GM18867 (cell line): ENCODE results near the gene POLR3C.
A peak's percentile ranks its signal among the peaks of the same experiment; 100 is the strongest.
"Not testable (repeated sequence)": the region's sequence is repeated elsewhere in the genome, so short reads cannot be mapped to it uniquely, and the experiment has no call there.

Experiments
- ATAC-seq: cut with Tn5 transposase; IDR thresholded peaks from one replicate; pipeline ENCODE4 v1.9.1; 2021; ENCODE audit warnings: mild to moderate bottlenecking, moderate library complexity; ENCODE audit not compliant: unreplicated experiment

POLR3C gene

GRCh38 chr1:145818095-145818494, 5.9 kb upstream of the POLR3C start:
- ATAC-seq: peak; percentile 42

- ATAC-seq: not testable (repeated sequence)
Observed at GRCh38 chr1:145822779-145823331, 1.1 kb upstream of the POLR3C start.

- ATAC-seq: no peak
Observed at GRCh38 chr1:145824499-145824842, 471 bp downstream of the POLR3C start.

GRCh38 chr1:145826030-145826429, 2.0 kb downstream of the POLR3C start:
- ATAC-seq: no peak

- no peak for ATAC-seq
Observed at GRCh38 chr1:145827966-145828365, 4.0 kb downstream of the POLR3C start.

- ATAC-seq: no peak
Observed at GRCh38 chr1:145828367-145829026, 4.5 kb downstream of the POLR3C start.

GRCh38 chr1:145830810-145831209, 6.8 kb downstream of the POLR3C start:
- not testable (repeated sequence) for ATAC-seq

GRCh38 chr1:145837656-145838055, 13.7 kb downstream of the POLR3C start:
- no peak for ATAC-seq

- no peak for ATAC-seq
Observed at GRCh38 chr1:145843031-145843430, 19.0 kb downstream of the POLR3C start.

GRCh38 chr1:145845144-145845513, 21.1 kb downstream of the POLR3C start:
- ATAC-seq: peak; percentile 71

GRCh38 chr1:145845514-145846161, 21.6 kb downstream of the POLR3C start, which contains the start of gene NUDT17:
Gene NUDT17 (plus strand): TSS chr1:145845630. CDS start chr1:145845641, 11 bp downstream.
- ATAC-seq: peak; percentile 63

- ATAC-seq: no peak
Observed at GRCh38 chr1:145846201-145846612, 22.2 kb downstream of the POLR3C start.

GRCh38 chr1:145847827-145848226, 23.8 kb downstream of the POLR3C start:
- ATAC-seq: no peak

- no peak for ATAC-seq
Observed at GRCh38 chr1:145849356-145850160, 25.6 kb downstream of the POLR3C start.

- no peak for ATAC-seq
Observed at GRCh38 chr1:145855426-145855948, 31.5 kb downstream of the POLR3C start.

GRCh38 chr1:145857170-145857569, 33.2 kb downstream of the POLR3C start:
- no peak for ATAC-seq

GRCh38 chr1:145858238-145858900, 34.4 kb downstream of the POLR3C start:
- no peak for ATAC-seq

- ATAC-seq: peak; percentile 85
Observed at GRCh38 chr1:145858901-145859490, 35.0 kb downstream of the POLR3C start, which contains the start of gene PIAS3. Gene PIAS3 (minus strand): TSS chr1:145859081. CDS start chr1:145858990, 91 bp downstream.

GRCh38 chr1:145859491-145860023, 35.6 kb downstream of the POLR3C start:
- peak; percentile 60 for ATAC-seq
